AG04450 (cell line): ENCODE data around the gene FRMD4A. TPM values are rescaled to one million over a fixed set of nuclear protein-coding genes. Genes with fewer than 3 reads are reported as not detected.

Source experiments
- CTCF ChIA-PET: fragments of 300-600, 350-600 bp; formaldehyde crosslinking; extraction: SDS; loops from one replicate; lab custom pipeline; 2022; ENCODE audit warnings: antibody characterized with exemption, inconsistent platforms; lab: Charles Lee
- POLR2A ChIA-PET: fragments of 350-600 bp; formaldehyde crosslinking; extraction: SDS; loops from one replicate; lab custom pipeline; 2021; ENCODE audit warnings: antibody characterized with exemption, inconsistent platforms; lab: Yijun Ruan, JAX
- DNase-seq: peaks from one replicate; pipeline ENCODE4 v3.0.0-alpha.2; 2011; ENCODE audit warnings: low read depth, low spot score
- H3K27ac ChIP-seq: one replicate; pipeline ENCODE4 v1.5.1; 2012; ENCODE audit warnings: low read depth, low read length, control low read depth
- H3K27me3 ChIP-seq: one replicate; pipeline ENCODE4 v1.6.0; 2012; ENCODE audit warnings: low read length; ENCODE audit not compliant: control insufficient read depth, insufficient read depth
- H3K4me3 ChIP-seq: 2 replicates; pipeline ENCODE4 v1.5.1; 2011; ENCODE audit warnings: mild to moderate bottlenecking, low read depth, low read length, control low read depth
- H3K9me3 ChIP-seq: 2 replicates; pipeline ENCODE4 v1.5.1; 2012; ENCODE audit warnings: low read length; ENCODE audit not compliant: control insufficient read depth, insufficient read depth
- CTCF ChIP-seq: IDR thresholded peaks from 2 replicates; pipeline ENCODE4 v1.5.1; 2011; ENCODE audit warnings: low read depth, low read length, control low read depth, inconsistent platforms
- polyA plus RNA-seq: library from polyadenylated mRNA; depleted of rRNA; stranded (reverse); fragments of >200 nt; gene quantifications from 2 replicates; pipeline ENCODE4 v1.2.3, GENCODE V29; 2011

The FRMD4A gene
- polyA plus RNA-seq, 1 experiment = 45.7 TPM

- no peak for TF ChIP-seq CTCF
- ChIA-PET CTCF (no interaction called here), POLR2A (no interaction called here)
- Histone ChIP-seq H3K27me3 (peaks cover 10% of the 10 kb centered on the region), H3K27ac (no peak overlapping the region), H3K4me3 (no peak overlapping the region), H3K9me3 (no peaks in the 10 kb centered on the region)
- DNase-seq = no peak
Observed at GRCh38 chr10:14116837-14117236, 213.9 kb downstream of the FRMD4A start.

- no peak for TF ChIP-seq CTCF
- peaks cover 6% of the 10 kb centered on the region for H3K27me3 ChIP-seq
- CTCF ChIA-PET = no interaction called here
- H3K9me3 ChIP-seq = no peaks in the 10 kb centered on the region
- H3K27ac ChIP-seq = no peak overlapping the region
- POLR2A ChIA-PET = no interaction called here
- no peak overlapping the region for H3K4me3 ChIP-seq
- no peak for DNase-seq
Observed at GRCh38 chr10:14116021-14116420, 214.7 kb downstream of the FRMD4A start.

- POLR2A ChIA-PET = no interaction called here
- Histone ChIP-seq H3K27ac (no peak overlapping the region), H3K9me3 (no peaks in the 10 kb centered on the region), H3K27me3 (peaks cover 6% of the 10 kb centered on the region), H3K4me3 (no peak overlapping the region)
- CTCF ChIA-PET = interaction anchor here (1.4 kb wide), 1 partner anchor 21 kb away, joined by 3 read pairs; no protein-coding TSS in a partner anchor
- no peak for DNase-seq
- no peak for TF ChIP-seq CTCF
Observed at GRCh38 chr10:14114791-14115190, 215.9 kb downstream of the FRMD4A start.

GRCh38 chr10:14112056-14112455, 218.7 kb downstream of the FRMD4A start:
- no peak for TF ChIP-seq CTCF
- ChIA-PET POLR2A (no interaction called here), CTCF (interaction anchor here (0.7 to 1.2 kb wide), 2 partner anchors 85 to 1089 kb away, joined by 3 to 11 read pairs; no protein-coding TSS in a partner anchor)
- H3K27me3 ChIP-seq = peaks cover 10% of the 10 kb centered on the region
- no peaks in the 10 kb centered on the region for H3K9me3 ChIP-seq
- no peak overlapping the region for H3K4me3 ChIP-seq
- DNase-seq = no peak
- no peak overlapping the region for H3K27ac ChIP-seq

- CTCF ChIA-PET = no interaction called here
- POLR2A ChIA-PET = no interaction called here
Observed at GRCh38 chr10:14111208-14111607, 219.5 kb downstream of the FRMD4A start.

More at GRCh38 chr10:14111208-14111607, 219.5 kb downstream of the FRMD4A start:
- H3K27me3 ChIP-seq = peaks cover 13% of the 10 kb centered on the region
- no peak for DNase-seq
- no peaks in the 10 kb centered on the region for H3K9me3 ChIP-seq
- H3K4me3 ChIP-seq = no peak overlapping the region
- no peak for TF ChIP-seq CTCF
- no peak overlapping the region for H3K27ac ChIP-seq
